ENCODE results near the gene HOMEZ. TPM values are rescaled to one million over a fixed set of nuclear protein-coding genes. Genes with fewer than 3 reads are reported as not detected.

The HOMEZ gene
- total RNA-seq, 1 experiment from 2014 or later: 6.2 TPM

DNA sequence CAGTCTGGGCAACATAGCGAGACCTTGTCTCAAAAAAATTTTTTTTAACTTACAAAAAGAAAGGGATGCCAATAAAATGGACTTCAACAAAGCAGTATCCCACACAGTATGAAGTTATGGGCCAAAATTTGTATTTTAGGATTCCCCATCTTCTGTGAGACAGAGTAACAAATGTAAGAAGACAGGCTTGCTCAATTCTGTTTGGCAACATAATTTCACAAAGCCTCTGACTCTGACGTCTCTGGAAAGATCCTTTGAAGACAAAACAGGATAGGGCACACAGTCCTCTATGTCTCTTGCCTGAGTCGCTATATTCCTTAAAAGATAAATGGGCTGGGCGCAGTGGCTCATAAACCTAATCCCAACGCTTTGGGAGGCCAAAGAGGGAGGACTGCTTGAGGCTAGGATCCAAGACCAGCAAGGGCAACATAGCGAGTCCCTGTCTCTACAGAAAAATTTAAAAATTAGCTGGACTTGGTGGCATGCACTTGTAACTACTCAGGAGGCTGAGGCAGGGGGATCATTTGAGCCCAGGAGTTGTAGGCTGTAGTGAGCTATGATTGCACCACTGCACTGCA lies 1.1 kb upstream of the HOMEZ start:
- Histone ChIP-seq H3K27ac (ENCODE audit: insufficient read length, low read depth, low read length) (no peak overlapping the region), H3K14ac (ENCODE audit: insufficient read depth, low read length) (no peak overlapping the region), H3K9me3 (ENCODE audit: control insufficient read depth, low read depth, low read length) (no peaks in the 10 kb centered on the region), H2BK120ac (ENCODE audit: low read depth, low read length, poor library complexity, severe bottlenecking) (no peak overlapping the region), H2BK5ac (ENCODE audit: insufficient read length, low read length) (no peak overlapping the region), H3K79me1 (ENCODE audit: insufficient read depth, low read depth, low read length, poor library complexity, severe bottlenecking) (no peaks in the 10 kb centered on the region), H4K91ac (ENCODE audit: insufficient read length, low read depth, low read length) (no peak overlapping the region), H2AFZ (ENCODE audit: low read length) (no peak overlapping the region), H2BK12ac (ENCODE audit: insufficient read length, low read depth, low read length) (no peak overlapping the region), H2BK20ac (ENCODE audit: low read depth, low read length, poor library complexity, severe bottlenecking) (no peak overlapping the region), H4K20me1 (ENCODE audit: control insufficient read depth, insufficient read depth, insufficient read length) (no peaks in the 10 kb centered on the region), H3K27me3 (ENCODE audit: insufficient read depth, low read length) (peaks cover 24% of the 10 kb centered on the region; the same call in 1 of the 2 replicates), H2BK15ac (ENCODE audit: low read depth, low read length) (no peak overlapping the region), H3K56ac (ENCODE audit: insufficient read length, low read depth, low read length) (no peak overlapping the region), H3K4me1 (ENCODE audit: insufficient read depth, low read length) (no peaks in the 10 kb centered on the region), H3K18ac (ENCODE audit: insufficient read length, low read depth, low read length) (no peak overlapping the region), H3K79me2 (ENCODE audit: insufficient read depth, low read length) (no peaks in the 10 kb centered on the region), H4K8ac (replicated peaks; ENCODE audit: insufficient read length, low read depth, low read length) (no peak overlapping the region), H3K23ac (ENCODE audit: insufficient read length, low read depth, low read length) (no peak overlapping the region), H2AK5ac (ENCODE audit: insufficient read length, low read length) (no peak overlapping the region), H3T11ph (ENCODE audit: low read length) (no peak overlapping the region), H3K4ac (ENCODE audit: low read depth, low read length) (no peak overlapping the region), H3K9ac (ENCODE audit: extremely low read depth, insufficient read length, low read length) (peak overlapping the region; percentile 31), H3K4me2 (ENCODE audit: insufficient read depth, insufficient read length, low read length) (peak overlapping the region; percentile 67), H3K23me2 (ENCODE audit: insufficient read length, low read depth, low read length, poor library complexity, severe bottlenecking) (peaks cover 10% of the 10 kb centered on the region), H4K5ac (ENCODE audit: insufficient read length, low read depth, low read length) (no peak overlapping the region)
- Mint-ChIP-seq H3K36me3 (ENCODE audit: insufficient read depth in 1 of 3, low read depth in 3 of 3) (no peaks in the 10 kb centered on the region; a peak in 2 of 7 replicates), H3K27ac (no peak overlapping the region), H3K4me3 (peak overlapping the region; percentile 90 to 97), H3K4me1 (peaks cover 13 to 14% of the 10 kb centered on the region in 2 experiments), H3K9me3 (no peaks in the 10 kb centered on the region; a peak in 1 of 5 replicates), H3K27me3 (ENCODE audit: low read depth) (peaks cover 83% of the 10 kb centered on the region)
- TF ChIP-seq, protein P1, sequence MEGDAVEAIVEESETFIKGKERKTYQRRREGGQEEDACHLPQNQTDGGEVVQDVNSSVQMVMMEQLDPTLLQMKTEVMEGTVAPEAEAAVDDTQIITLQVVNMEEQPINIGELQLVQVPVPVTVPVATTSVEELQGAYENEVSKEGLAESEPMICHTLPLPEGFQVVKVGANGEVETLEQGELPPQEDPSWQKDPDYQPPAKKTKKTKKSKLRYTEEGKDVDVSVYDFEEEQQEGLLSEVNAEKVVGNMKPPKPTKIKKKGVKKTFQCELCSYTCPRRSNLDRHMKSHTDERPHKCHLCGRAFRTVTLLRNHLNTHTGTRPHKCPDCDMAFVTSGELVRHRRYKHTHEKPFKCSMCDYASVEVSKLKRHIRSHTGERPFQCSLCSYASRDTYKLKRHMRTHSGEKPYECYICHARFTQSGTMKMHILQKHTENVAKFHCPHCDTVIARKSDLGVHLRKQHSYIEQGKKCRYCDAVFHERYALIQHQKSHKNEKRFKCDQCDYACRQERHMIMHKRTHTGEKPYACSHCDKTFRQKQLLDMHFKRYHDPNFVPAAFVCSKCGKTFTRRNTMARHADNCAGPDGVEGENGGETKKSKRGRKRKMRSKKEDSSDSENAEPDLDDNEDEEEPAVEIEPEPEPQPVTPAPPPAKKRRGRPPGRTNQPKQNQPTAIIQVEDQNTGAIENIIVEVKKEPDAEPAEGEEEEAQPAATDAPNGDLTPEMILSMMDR (conservative IDR thresholded peaks at IDR 0.05): no peak
- DNase-seq: no peak
- no CpG with 5 or more reads among the region's 6 CpGs for WGBS (ENCODE audit: extremely low coverage, insufficient read length, low lambda C conversion rate)
